GM23338 (cell line): ENCODE results near the gene KBTBD12. TPM values are rescaled to one million over a fixed set of nuclear protein-coding genes. Genes with fewer than 3 reads are reported as not detected.

Experiments used
- ATAC-seq: fragments of 200-7000 bp; cut with Tn5 transposase; 3 replicates; pipeline ENCODE4 v1.9.1; 2020
- DNase-seq: peaks from one replicate; pipeline ENCODE4 v3.0.0-alpha.2; 2015; ENCODE audit warnings: low spot score
- H2AFZ ChIP-seq: fragments of 200-600 bp; sonication (generic); 2 replicates; pipeline ENCODE4 v1.8.0; 2016; ENCODE audit warnings: antibody characterized with exemption, mild to moderate bottlenecking, moderate library complexity
- H3F3A ChIP-seq: fragments of 200-600 bp; sonication (generic); replicated peaks from 2 replicates; pipeline ENCODE4 v1.8.0; 2017; ENCODE audit warnings: antibody characterized with exemption, mixed run types, low read depth
- H3K27ac ChIP-seq: fragments of 200-600 bp; sonication (generic); 2 replicates; pipeline ENCODE4 v1.6.1; 2016; ENCODE audit warnings: low read depth
- H3K27me3 ChIP-seq: fragments of 200-600 bp; sonication (generic); 2 replicates; pipeline ENCODE4 v1.8.0; 2016; ENCODE audit warnings: mild to moderate bottlenecking, mixed run types, moderate library complexity; ENCODE audit not compliant: insufficient read depth
- H3K36me3 ChIP-seq: fragments of 200-600 bp; sonication (generic); 2 replicates; pipeline ENCODE4 v1.8.0; 2016; ENCODE audit warnings: mild to moderate bottlenecking; ENCODE audit not compliant: insufficient read depth
- H3K4me1 ChIP-seq: fragments of 200-600 bp; sonication (generic); 2 replicates; pipeline ENCODE4 v1.8.0; 2016; ENCODE audit warnings: mild to moderate bottlenecking, moderate library complexity; ENCODE audit not compliant: insufficient read depth
- H3K4me2 ChIP-seq: fragments of 200-600 bp; sonication (generic); 2 replicates; pipeline ENCODE4 v1.7.1; 2017; ENCODE audit warnings: mixed run types
- H3K4me3 ChIP-seq: fragments of 200-600 bp; sonication (generic); 2 replicates; pipeline ENCODE4 v1.6.1; 2016; ENCODE audit warnings: mixed run types
- H3K79me2 ChIP-seq: fragments of 200-600 bp; sonication (generic); replicated peaks from 2 replicates; pipeline ENCODE4 v1.8.0; 2017; ENCODE audit warnings: mild to moderate bottlenecking; ENCODE audit not compliant: insufficient read depth
- H3K9me2 ChIP-seq: fragments of 200-600 bp; sonication (generic); 2 replicates; pipeline ENCODE4 v1.8.0; 2017; ENCODE audit not compliant: insufficient read depth
- H4K20me1 ChIP-seq: fragments of 200-600 bp; sonication (generic); replicated peaks from 2 replicates; pipeline ENCODE4 v1.8.0; 2017; ENCODE audit warnings: mild to moderate bottlenecking; ENCODE audit not compliant: insufficient read depth
- H3K27ac Mint-ChIP-seq: 2 replicates; pipeline ENCODE4 v1.8.0; 2020; ENCODE audit warnings: inconsistent platforms, mild to moderate bottlenecking, moderate library complexity, mixed read lengths
- H3K27me3 Mint-ChIP-seq: 3 replicates; pipeline ENCODE4 v1.8.0; 2022; ENCODE audit warnings: low read depth, mild to moderate bottlenecking, moderate library complexity, mixed read lengths, inconsistent platforms; ENCODE audit not compliant: insufficient read depth, poor library complexity
- H3K36me3 Mint-ChIP-seq: 3 replicates; pipeline ENCODE4 v1.8.0; 2021; ENCODE audit warnings: low read depth, mild to moderate bottlenecking, inconsistent platforms, moderate library complexity, mixed read lengths
- H3K4me1 Mint-ChIP-seq: 3 replicates; pipeline ENCODE4 v1.8.0; 2020; ENCODE audit warnings: mild to moderate bottlenecking, inconsistent platforms, mixed read lengths
- H3K4me3 Mint-ChIP-seq: 3 replicates; pipeline ENCODE4 v1.8.0; 2021; ENCODE audit warnings: moderate library complexity, mild to moderate bottlenecking, inconsistent platforms, mixed read lengths
- H3K9me3 Mint-ChIP-seq: 3 replicates; pipeline ENCODE4 v1.8.0; 2020; ENCODE audit warnings: moderate library complexity, mild to moderate bottlenecking, inconsistent platforms, mixed read lengths
- CREB1 ChIP-seq: fragments of 250-450 bp; sonication (Bioruptor Pico); IDR thresholded peaks from 2 replicates; pipeline ENCODE4 v1.5.0; 2020; ENCODE audit warnings: low read depth, mild to moderate bottlenecking, moderate library complexity
- CTCF ChIP-seq, 2 experiments: fragments of 200-600 bp in 1 of 2; sonication (generic) in 1 of 2; conservative IDR thresholded peaks; 2 replicates each; pipeline versions ENCODE4 v1.5.1 to v1.6.1; 2016 to 2017; ENCODE audit warnings: antibody characterized with exemption in 2 of 2, low read depth in 2 of 2, mild to moderate bottlenecking in 2 of 2, moderate library complexity in 1 of 2
- EZH2 ChIP-seq: fragments of 200-600 bp; sonication (generic); IDR thresholded peaks from one replicate; pipeline ENCODE4 v1.8.0; 2017; ENCODE audit warnings: antibody characterized with exemption, mild to moderate bottlenecking, low read depth; ENCODE audit not compliant: unreplicated experiment
- EZH2phosphoT487 ChIP-seq: fragments of 200-600 bp; sonication (generic); IDR thresholded peaks from one replicate; pipeline ENCODE4 v1.8.1; 2018; ENCODE audit warnings: antibody characterized with exemption; ENCODE audit not compliant: unreplicated experiment
- JUNB ChIP-seq: IDR thresholded peaks from one replicate; pipeline ENCODE4 v1.6.1; 2016; ENCODE audit warnings: antibody characterized with exemption; ENCODE audit not compliant: unreplicated experiment
- NANOG ChIP-seq: IDR thresholded peaks from 2 replicates; pipeline ENCODE4 v1.6.1; 2016; ENCODE audit warnings: antibody characterized with exemption, borderline replicate concordance
- POLR2AphosphoS5 ChIP-seq: IDR thresholded peaks from 2 replicates; pipeline ENCODE4 v1.6.1; 2016; ENCODE audit warnings: antibody characterized with exemption, low read depth
- REST ChIP-seq: IDR thresholded peaks from one replicate; pipeline ENCODE4 v1.6.1; 2018; ENCODE audit warnings: antibody characterized with exemption; ENCODE audit not compliant: unreplicated experiment
- STAT1 ChIP-seq: IDR thresholded peaks from one replicate; pipeline ENCODE4 v1.6.1; 2016; ENCODE audit warnings: antibody characterized with exemption; ENCODE audit not compliant: unreplicated experiment
- ZNF114 ChIP-seq: fragments of 250-450 bp; sonication (Bioruptor Pico); IDR thresholded peaks from 2 replicates; pipeline ENCODE4 v1.5.0; 2020; ENCODE audit warnings: mild to moderate bottlenecking, moderate library complexity
- ZNF331 ChIP-seq: fragments of 250-450 bp; sonication (Bioruptor Pico); IDR thresholded peaks from 2 replicates; pipeline ENCODE4 v1.5.0; 2020; ENCODE audit warnings: low read depth, mild to moderate bottlenecking, moderate library complexity
- polyA plus RNA-seq: library from polyadenylated mRNA; unstranded; fragments of >200 nt; fragmentation: Nextera tagmentation; extraction: Ambion mirVana; gene quantifications from 2 replicates; pipeline ENCODE4 v1.2.1, GENCODE V29; 2016
- total RNA-seq: library from RNA; depleted of rRNA; stranded (reverse); fragments of >200 nt; shearing (Covaris generic); gene quantifications from 2 replicates; pipeline ENCODE4 v1.2.3, GENCODE V29; 2014
- TF ChIP-seq, protein P1 (sequence below): IDR thresholded peaks from 2 replicates; pipeline ENCODE4 v1.6.1; 2016; ENCODE audit warnings: antibody characterized with exemption
- TF ChIP-seq, protein P2 (sequence below): fragments of 250-450 bp; sonication (Bioruptor Pico); IDR thresholded peaks from 2 replicates; pipeline ENCODE4 v1.5.0; 2020; ENCODE audit warnings: mild to moderate bottlenecking, moderate library complexity

The KBTBD12 gene
- total and polyA plus RNA-seq, 2 experiments from 2014 or later: 0.53 to 0.69 TPM

DNA sequence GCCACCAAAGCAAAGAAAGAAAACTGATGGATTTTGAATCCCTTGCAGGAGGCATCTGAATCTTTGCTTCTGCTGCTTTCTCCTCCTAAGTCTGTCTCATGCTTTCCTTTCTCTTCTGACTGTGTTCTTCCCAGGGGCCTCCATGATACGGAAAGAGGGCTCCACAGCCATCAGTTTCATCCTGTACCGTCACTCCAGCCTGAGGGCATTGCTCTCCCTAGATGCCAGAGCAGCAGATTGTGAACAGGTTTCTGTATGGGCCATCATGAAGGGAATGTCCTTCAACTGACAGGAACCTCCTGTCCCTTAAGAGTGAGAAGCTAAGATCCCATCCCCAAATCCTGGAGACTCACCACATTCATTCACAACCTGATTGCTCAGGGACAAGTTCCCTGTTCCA lies 59.2 kb downstream of the KBTBD12 start:
- Histone ChIP-seq H4K20me1 (no peaks in the 10 kb centered on the region), H3K27me3 (no peaks in the 10 kb centered on the region), H3F3A (no peaks in the 10 kb centered on the region), H3K9me2 (0 out of 2 replicates have a peak, but pooled peaks cover 4% of the 10 kb centered on the region), H3K27ac (no peak overlapping the region), H3K36me3 (no peaks in the 10 kb centered on the region), H3K79me2 (no peaks in the 10 kb centered on the region), H3K4me2 (no peak overlapping the region), H2AFZ (no peak overlapping the region), H3K4me3 (no peak overlapping the region), H3K4me1 (no peaks in the 10 kb centered on the region)
- H3K4me1 Mint-ChIP-seq: no peaks in the 10 kb centered on the region
- no peaks in the 10 kb centered on the region for H3K9me3 Mint-ChIP-seq
- no peaks in the 10 kb centered on the region for H3K36me3 Mint-ChIP-seq
- H3K4me3 Mint-ChIP-seq: no peak overlapping the region
- no peak for ATAC-seq
- TF ChIP-seq, protein P1, sequence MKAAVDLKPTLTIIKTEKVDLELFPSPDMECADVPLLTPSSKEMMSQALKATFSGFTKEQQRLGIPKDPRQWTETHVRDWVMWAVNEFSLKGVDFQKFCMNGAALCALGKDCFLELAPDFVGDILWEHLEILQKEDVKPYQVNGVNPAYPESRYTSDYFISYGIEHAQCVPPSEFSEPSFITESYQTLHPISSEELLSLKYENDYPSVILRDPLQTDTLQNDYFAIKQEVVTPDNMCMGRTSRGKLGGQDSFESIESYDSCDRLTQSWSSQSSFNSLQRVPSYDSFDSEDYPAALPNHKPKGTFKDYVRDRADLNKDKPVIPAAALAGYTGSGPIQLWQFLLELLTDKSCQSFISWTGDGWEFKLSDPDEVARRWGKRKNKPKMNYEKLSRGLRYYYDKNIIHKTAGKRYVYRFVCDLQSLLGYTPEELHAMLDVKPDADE: no peak
- TF ChIP-seq STAT1: no peak
- TF ChIP-seq ZNF114 (CRISPR knock-in tag): no peak
- TF ChIP-seq JUNB: no peak
- TF ChIP-seq POLR2AphosphoS5: no peak
- TF ChIP-seq NANOG: no peak
- no peak for TF ChIP-seq REST
- no peak for TF ChIP-seq CTCF (conservative IDR thresholded peaks at IDR 0.05; ENCODE audit: low read depth in 2 of 2)
- TF ChIP-seq, protein P2, sequence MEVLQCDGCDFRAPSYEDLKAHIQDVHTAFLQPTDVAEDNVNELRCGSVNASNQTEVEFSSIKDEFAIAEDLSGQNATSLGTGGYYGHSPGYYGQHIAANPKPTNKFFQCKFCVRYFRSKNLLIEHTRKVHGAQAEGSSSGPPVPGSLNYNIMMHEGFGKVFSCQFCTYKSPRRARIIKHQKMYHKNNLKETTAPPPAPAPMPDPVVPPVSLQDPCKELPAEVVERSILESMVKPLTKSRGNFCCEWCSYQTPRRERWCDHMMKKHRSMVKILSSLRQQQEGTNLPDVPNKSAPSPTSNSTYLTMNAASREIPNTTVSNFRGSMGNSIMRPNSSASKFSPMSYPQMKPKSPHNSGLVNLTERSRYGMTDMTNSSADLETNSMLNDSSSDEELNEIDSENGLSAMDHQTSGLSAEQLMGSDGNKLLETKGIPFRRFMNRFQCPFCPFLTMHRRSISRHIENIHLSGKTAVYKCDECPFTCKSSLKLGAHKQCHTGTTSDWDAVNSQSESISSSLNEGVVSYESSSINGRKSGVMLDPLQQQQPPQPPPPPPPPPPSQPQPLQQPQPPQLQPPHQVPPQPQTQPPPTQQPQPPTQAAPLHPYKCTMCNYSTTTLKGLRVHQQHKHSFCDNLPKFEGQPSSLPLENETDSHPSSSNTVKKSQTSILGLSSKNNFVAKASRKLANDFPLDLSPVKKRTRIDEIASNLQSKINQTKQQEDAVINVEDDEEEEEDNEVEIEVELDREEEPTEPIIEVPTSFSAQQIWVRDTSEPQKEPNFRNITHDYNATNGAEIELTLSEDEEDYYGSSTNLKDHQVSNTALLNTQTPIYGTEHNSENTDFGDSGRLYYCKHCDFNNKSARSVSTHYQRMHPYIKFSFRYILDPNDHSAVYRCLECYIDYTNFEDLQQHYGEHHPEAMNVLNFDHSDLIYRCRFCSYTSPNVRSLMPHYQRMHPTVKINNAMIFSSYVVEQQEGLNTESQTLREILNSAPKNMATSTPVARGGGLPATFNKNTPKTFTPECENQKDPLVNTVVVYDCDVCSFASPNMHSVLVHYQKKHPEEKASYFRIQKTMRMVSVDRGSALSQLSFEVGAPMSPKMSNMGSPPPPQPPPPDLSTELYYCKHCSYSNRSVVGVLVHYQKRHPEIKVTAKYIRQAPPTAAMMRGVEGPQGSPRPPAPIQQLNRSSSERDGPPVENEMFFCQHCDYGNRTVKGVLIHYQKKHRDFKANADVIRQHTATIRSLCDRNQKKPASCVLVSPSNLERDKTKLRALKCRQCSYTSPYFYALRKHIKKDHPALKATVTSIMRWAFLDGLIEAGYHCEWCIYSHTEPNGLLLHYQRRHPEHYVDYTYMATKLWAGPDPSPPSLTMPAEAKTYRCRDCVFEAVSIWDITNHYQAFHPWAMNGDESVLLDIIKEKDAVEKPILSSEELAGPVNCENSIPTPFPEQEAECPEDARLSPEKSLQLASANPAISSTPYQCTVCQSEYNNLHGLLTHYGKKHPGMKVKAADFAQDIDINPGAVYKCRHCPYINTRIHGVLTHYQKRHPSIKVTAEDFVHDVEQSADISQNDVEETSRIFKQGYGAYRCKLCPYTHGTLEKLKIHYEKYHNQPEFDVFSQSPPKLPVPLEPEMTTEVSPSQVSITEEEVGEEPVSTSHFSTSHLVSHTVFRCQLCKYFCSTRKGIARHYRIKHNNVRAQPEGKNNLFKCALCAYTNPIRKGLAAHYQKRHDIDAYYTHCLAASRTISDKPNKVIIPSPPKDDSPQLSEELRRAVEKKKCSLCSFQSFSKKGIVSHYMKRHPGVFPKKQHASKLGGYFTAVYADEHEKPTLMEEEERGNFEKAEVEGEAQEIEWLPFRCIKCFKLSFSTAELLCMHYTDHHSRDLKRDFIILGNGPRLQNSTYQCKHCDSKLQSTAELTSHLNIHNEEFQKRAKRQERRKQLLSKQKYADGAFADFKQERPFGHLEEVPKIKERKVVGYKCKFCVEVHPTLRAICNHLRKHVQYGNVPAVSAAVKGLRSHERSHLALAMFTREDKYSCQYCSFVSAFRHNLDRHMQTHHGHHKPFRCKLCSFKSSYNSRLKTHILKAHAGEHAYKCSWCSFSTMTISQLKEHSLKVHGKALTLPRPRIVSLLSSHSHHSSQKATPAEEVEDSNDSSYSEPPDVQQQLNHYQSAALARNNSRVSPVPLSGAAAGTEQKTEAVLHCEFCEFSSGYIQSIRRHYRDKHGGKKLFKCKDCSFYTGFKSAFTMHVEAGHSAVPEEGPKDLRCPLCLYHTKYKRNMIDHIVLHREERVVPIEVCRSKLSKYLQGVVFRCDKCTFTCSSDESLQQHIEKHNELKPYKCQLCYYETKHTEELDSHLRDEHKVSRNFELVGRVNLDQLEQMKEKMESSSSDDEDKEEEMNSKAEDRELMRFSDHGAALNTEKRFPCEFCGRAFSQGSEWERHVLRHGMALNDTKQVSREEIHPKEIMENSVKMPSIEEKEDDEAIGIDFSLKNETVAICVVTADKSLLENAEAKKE (CRISPR knock-in tag): no peak
- TF ChIP-seq CREB1: no peak
- no peak for TF ChIP-seq EZH2
- TF ChIP-seq ZNF331 (CRISPR knock-in tag): no peak
- no peak for TF ChIP-seq EZH2phosphoT487
- H3K27me3 Mint-ChIP-seq: no peaks in the 10 kb centered on the region
- no peak overlapping the region for H3K27ac Mint-ChIP-seq
- no peak for DNase-seq
